ENCODE data around the gene PLVAP. TPM values are rescaled to one million over a fixed set of nuclear protein-coding genes. Genes with fewer than 3 reads are reported as not detected.

PLVAP gene
- total and polyA plus RNA-seq, 9 of the 15 experiments (the other 6 are each of a cell fraction or from before 2014, with no cell fraction given), result 0.09 to 0.84 (median 0.51) TPM; not detected in 4

DNA sequence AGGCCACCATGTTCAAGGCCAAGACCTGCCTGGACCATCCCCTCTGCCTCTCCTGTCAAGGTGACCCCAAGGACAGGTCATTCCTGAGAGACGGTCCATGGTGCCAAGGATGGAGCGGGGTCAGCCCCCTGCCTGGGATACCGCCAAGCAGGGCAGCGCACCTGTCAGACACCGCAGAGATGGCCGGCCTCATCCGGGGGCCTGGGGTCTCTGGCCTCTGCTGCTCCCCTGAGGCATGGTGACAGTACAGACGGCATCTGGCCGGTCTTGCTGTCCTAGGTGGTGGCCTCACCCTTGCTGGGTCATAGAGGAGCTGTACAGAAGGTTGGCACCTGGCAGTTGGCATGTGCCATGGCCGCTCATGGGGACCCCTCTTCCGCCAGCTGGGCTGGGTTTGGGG is 56.7 kb downstream of the PLVAP start:
- Histone ChIP-seq H3K9me1 (ENCODE audit: control insufficient read depth, insufficient read depth, low read length) (no peaks in the 10 kb centered on the region), H3K27me3 (ENCODE audit: control insufficient read depth in 2 of 2, insufficient read depth in 2 of 2, low read length in 2 of 2) (no peaks in the 10 kb centered on the region), H3K9ac (ENCODE audit: insufficient read depth in 1 of 2, low read depth in 2 of 2, low read length in 2 of 2) (no peak overlapping the region), H3K4me2 (ENCODE audit: insufficient read depth, low read length) (no peak overlapping the region), H3K9me3 (replicated peaks; ENCODE audit: control insufficient read depth, insufficient read depth, low read depth, low read length) (no peaks in the 10 kb centered on the region), H3K4me3 (no peak overlapping the region), H4K20me1 (replicated peaks; ENCODE audit: control insufficient read depth, insufficient read depth, low read length) (no peaks in the 10 kb centered on the region), H2AFZ (ENCODE audit: low read depth, low read length) (no peak overlapping the region), H3K79me2 (ENCODE audit: control insufficient read depth, insufficient read depth, low read length) (no peaks in the 10 kb centered on the region; the same call in 2 of the 3 replicates), H3K36me3 (ENCODE audit: control insufficient read depth, insufficient read depth, low read length) (peaks cover 54% of the 10 kb centered on the region), H3K27ac (ENCODE audit: extremely low read depth, low read depth, low read length) (no peak overlapping the region), H3K4me1 (replicated peaks in 1 of 2; ENCODE audit: control insufficient read depth in 2 of 2, insufficient read depth in 2 of 2, low read length in 2 of 2) (peaks cover 5 to 39% of the 10 kb centered on the region in 2 experiments; a peak in 4 of 5 replicates)
- DNase-seq (ENCODE audit: extremely low read depth in 1 of 4, low spot score in 3 of 4), result no peak
- ATAC-seq, result no peak
- ChIA-PET CTCF (ENCODE audit: low intra/inter-chr PET ratio) (no interaction called here), POLR2A (interaction anchor here (6.9 kb wide), 1 partner anchor 14 kb away, joined by 41 read pairs; the partner anchor contains the start of gene ANO8)
- WGBS (ENCODE audit: insufficient coverage, low coverage, missing lambda C conversion rate), result 78% methylated on average over 9 of the region's 11 CpGs
- TF ChIP-seq NONO (IDR thresholded peaks at IDR 0.05; ENCODE audit: low read depth in 2 of 2, low read length in 1 of 2) (no peak), SRF (CRISPR knock-in tag; IDR thresholded peaks at IDR 0.05) (no peak), MCM3 (IDR thresholded peaks at IDR 0.05) (no peak), ZNF780A (CRISPR knock-in tag; IDR thresholded peaks at IDR 0.05) (no peak), STAT5B (CRISPR knock-in tag; IDR thresholded peaks at IDR 0.05) (no peak), POLR2G (IDR thresholded peaks at IDR 0.05; ENCODE audit: low read depth, low read length) (peak; percentile 50; the same call in 1 of the 2 replicates), ZSCAN32 (CRISPR knock-in tag; IDR thresholded peaks at IDR 0.05) (no peak)
- TF ChIP-seq, protein P1, sequence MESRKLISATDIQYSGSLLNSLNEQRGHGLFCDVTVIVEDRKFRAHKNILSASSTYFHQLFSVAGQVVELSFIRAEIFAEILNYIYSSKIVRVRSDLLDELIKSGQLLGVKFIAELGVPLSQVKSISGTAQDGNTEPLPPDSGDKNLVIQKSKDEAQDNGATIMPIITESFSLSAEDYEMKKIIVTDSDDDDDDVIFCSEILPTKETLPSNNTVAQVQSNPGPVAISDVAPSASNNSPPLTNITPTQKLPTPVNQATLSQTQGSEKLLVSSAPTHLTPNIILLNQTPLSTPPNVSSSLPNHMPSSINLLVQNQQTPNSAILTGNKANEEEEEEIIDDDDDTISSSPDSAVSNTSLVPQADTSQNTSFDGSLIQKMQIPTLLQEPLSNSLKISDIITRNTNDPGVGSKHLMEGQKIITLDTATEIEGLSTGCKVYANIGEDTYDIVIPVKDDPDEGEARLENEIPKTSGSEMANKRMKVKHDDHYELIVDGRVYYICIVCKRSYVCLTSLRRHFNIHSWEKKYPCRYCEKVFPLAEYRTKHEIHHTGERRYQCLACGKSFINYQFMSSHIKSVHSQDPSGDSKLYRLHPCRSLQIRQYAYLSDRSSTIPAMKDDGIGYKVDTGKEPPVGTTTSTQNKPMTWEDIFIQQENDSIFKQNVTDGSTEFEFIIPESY (CRISPR knock-in tag; IDR thresholded peaks at IDR 0.05), result 0 out of 2 replicates have a peak, but pooled peaks have one; percentile 20
- BruUV-seq (replicated peaks), result no TSS peak
- no peak for FAIRE-seq
- in situ Hi-C loops (cut with MboI), result no loop called here
- intact Hi-C loops (cut with micrococcal nuclease), result no loop called here

Measured in K562 (cell line).